HepG2 (cell line): ENCODE results near the gene HHATL. TPM values are rescaled to one million over a fixed set of nuclear protein-coding genes. Genes with fewer than 3 reads are reported as not detected.

Source experiments
- ATAC-seq: fragments of 200-7000 bp; cut with Tn5 transposase; 3 replicates; pipeline ENCODE4 v1.9.1; 2020; ENCODE audit warnings: mild to moderate bottlenecking, moderate library complexity
- BruUV-seq: library from RNA; stranded (reverse); fragments of 400-500 nt; replicated peaks from 2 replicates; lab custom pipeline; 2021; lab: Mats Ljungman, UMichigan
- CTCF ChIA-PET: fragments of 300-600 bp; formaldehyde crosslinking; extraction: SDS; loops from one replicate; lab custom pipeline; 2021; ENCODE audit warnings: low total read pairs, inconsistent platforms, low intra/inter-chr PET ratio; lab: Yijun Ruan, JAX
- POLR2A ChIA-PET: fragments of 350-600 bp; sonication (Branson Sonifier 250); formaldehyde crosslinking; loops from one replicate; lab custom pipeline; 2020; ENCODE audit warnings: antibody characterized with exemption, inconsistent platforms; lab: Yijun Ruan, JAX
- DNase-seq: peaks from one replicate; pipeline ENCODE4 v3.0.0-alpha.2; 2015; ENCODE audit warnings: low spot score
- FAIRE-seq: peaks from 3 replicates; lab custom pipeline; 2011; peaks lifted over from hg19 to GRCh38; lab: Jason Lieb, UNC
- H2AFZ ChIP-seq: one replicate; pipeline ENCODE4 v1.6.1; 2011; ENCODE audit warnings: low read length, inconsistent platforms
- H3K27ac ChIP-seq: fragments of 300-600 bp; 3 replicates; pipeline ENCODE4 v1.8.0; 2011; ENCODE audit warnings: mixed run types, mild to moderate bottlenecking, mixed read lengths, low read length, inconsistent platforms; ENCODE audit not compliant: insufficient read depth; ENCODE audit errors: extremely low read length
- H3K27me3 ChIP-seq, 2 experiments: fragments of 200-600 bp in 1 of 2; 2 replicates in 1 of 2; 3 replicates in 1 of 2; pipeline versions ENCODE4 v1.6.0 to v1.8.0; 2011; ENCODE audit warnings: low read length in 2 of 2, mild to moderate bottlenecking in 2 of 2, moderate library complexity in 2 of 2, inconsistent platforms in 1 of 2; ENCODE audit not compliant: insufficient read depth in 2 of 2, control insufficient read depth in 1 of 2
- H3K36me3 ChIP-seq, 2 experiments: fragments of 200-600 bp in 1 of 2; replicated peaks in 1 of 2; 2 replicates in 1 of 2; 3 replicates in 1 of 2; pipeline versions ENCODE4 v1.5.1 to v1.8.0; 2011; ENCODE audit warnings: low read length in 2 of 2, inconsistent platforms in 1 of 2; ENCODE audit not compliant: insufficient read depth in 2 of 2, control insufficient read depth in 1 of 2
- H3K4me1 ChIP-seq: 2 replicates; pipeline ENCODE4 v1.5.1; 2012; ENCODE audit warnings: low read length, inconsistent platforms; ENCODE audit not compliant: insufficient read depth
- H3K4me2 ChIP-seq: 2 replicates; pipeline ENCODE4 v1.6.0; 2011; ENCODE audit warnings: low read depth, low read length, inconsistent platforms
- H3K4me3 ChIP-seq, 3 experiments: fragments of 200-600 bp in 1 of 3; sonication (generic), shearing (Covaris generic) in 1 of 3; replicated peaks in 1 of 3; 2 replicates each; pipeline ENCODE4 v1.5.1; 2011 to 2016; ENCODE audit warnings: low read length in 3 of 3, inconsistent platforms in 2 of 3, low read depth in 2 of 3, mild to moderate bottlenecking in 2 of 3, control low read depth in 1 of 3, mixed read lengths in 1 of 3; ENCODE audit not compliant: insufficient read depth in 1 of 3
- H3K79me2 ChIP-seq: one replicate; pipeline ENCODE4 v1.6.1; 2011; ENCODE audit warnings: low read length, inconsistent platforms; ENCODE audit not compliant: insufficient read depth
- H3K9ac ChIP-seq: 2 replicates; pipeline ENCODE4 v1.6.0; 2011; ENCODE audit warnings: mild to moderate bottlenecking, low read depth, low read length, inconsistent platforms; ENCODE audit not compliant: insufficient read depth
- H3K9me3 ChIP-seq: 2 replicates; pipeline ENCODE4 v1.5.1; 2012; ENCODE audit warnings: mild to moderate bottlenecking, low read length
- H4K20me1 ChIP-seq: 2 replicates; pipeline ENCODE4 v1.6.0; 2011; ENCODE audit warnings: inconsistent platforms, mild to moderate bottlenecking, low read length, moderate library complexity; ENCODE audit not compliant: insufficient read depth
- EP300 ChIP-seq, 3 experiments: sonication (generic) in 1 of 3; formaldehyde crosslinking in 1 of 3; IDR thresholded peaks; 2 replicates each; pipeline versions ENCODE4 v1.5.1 to v1.6.1; 2011 to 2020; ENCODE audit warnings: low read depth in 2 of 3, low read length in 2 of 3, borderline replicate concordance in 1 of 3, improper control_type of control experiment in 1 of 3, mild to moderate bottlenecking in 1 of 3, missing genetic modification reagents in 1 of 3, moderate library complexity in 1 of 3
- FOXK1 ChIP-seq: sonication (generic); formaldehyde crosslinking; IDR thresholded peaks from 2 replicates; pipeline ENCODE4 v1.4.0; 2020; ENCODE audit warnings: low read depth, missing genetic modification reagents, borderline replicate concordance
- FOXO1 ChIP-seq: sonication (generic); formaldehyde crosslinking; IDR thresholded peaks from 2 replicates; pipeline ENCODE4 v1.4.0; 2020; ENCODE audit warnings: missing genetic modification reagents
- HCFC1 ChIP-seq: fragments of 150-350 bp; IDR thresholded peaks from 2 replicates; pipeline ENCODE4 v1.6.1; 2014; ENCODE audit warnings: low read depth, low read length
- HMGA1 ChIP-seq: sonication (generic); formaldehyde crosslinking; conservative IDR thresholded peaks from 2 replicates; pipeline ENCODE4 v1.4.0; 2020; ENCODE audit warnings: missing genetic modification reagents
- HOXA7 ChIP-seq: sonication (generic); formaldehyde crosslinking; IDR thresholded peaks from 2 replicates; pipeline ENCODE4 v1.8.1; 2022; ENCODE audit warnings: mild to moderate bottlenecking, missing genetic modification reagents, moderate library complexity
- MYC ChIP-seq: sonication (generic); formaldehyde crosslinking; IDR thresholded peaks from 2 replicates; pipeline ENCODE4 v1.9.0; 2021; ENCODE audit warnings: missing genetic modification reagents, borderline replicate concordance
- NFE2L1 ChIP-seq: sonication (generic); formaldehyde crosslinking; IDR thresholded peaks from 2 replicates; pipeline ENCODE4 v1.4.0; 2020; ENCODE audit warnings: missing genetic modification reagents, mild to moderate bottlenecking, borderline replicate concordance
- NR2C2 ChIP-seq: sonication (generic); formaldehyde crosslinking; IDR thresholded peaks from 2 replicates; pipeline ENCODE4 v1.4.0; 2020; ENCODE audit warnings: missing genetic modification reagents, mild to moderate bottlenecking, moderate library complexity, borderline replicate concordance
- SKI ChIP-seq: fragments of 450-650 bp; IDR thresholded peaks from one replicate; pipeline ENCODE4 v1.6.1; 2018; ENCODE audit warnings: mild to moderate bottlenecking; ENCODE audit not compliant: partially characterized antibody
- SMARCC2 ChIP-seq: fragments of 450-650 bp; IDR thresholded peaks from 2 replicates; pipeline ENCODE4 v1.6.1; 2017; ENCODE audit warnings: antibody characterized with exemption, mild to moderate bottlenecking
- TCF7L2 ChIP-seq: IDR thresholded peaks from 2 replicates; pipeline ENCODE4 v1.6.1; 2011; ENCODE audit warnings: mild to moderate bottlenecking, low read depth, low read length, moderate library complexity
- TEAD2 ChIP-seq: sonication (generic); formaldehyde crosslinking; IDR thresholded peaks from 2 replicates; pipeline ENCODE4 v1.9.0; 2021; ENCODE audit warnings: missing genetic modification reagents
- ZNF891 ChIP-seq: sonication (generic); formaldehyde crosslinking; IDR thresholded peaks from 2 replicates; pipeline ENCODE4 v1.5.0; 2020; ENCODE audit warnings: mild to moderate bottlenecking, missing genetic modification reagents
- WGBS: methylation state at CpG from one replicate; pipeline ENCODE4 v1.1.6; 2017; ENCODE audit warnings: low lambda C conversion rate; 5-methylcytosine and 5-hydroxymethylcytosine counted together
- in situ Hi-C: cut with HindIII; loops from 2 replicates; pipeline ENCODE4 v1.10.0; 2017; ENCODE audit warnings: low pct_unique_long_range_greater_than_20kb; ENCODE audit not compliant: extremely low pct_ligation_motif_present
- intact Hi-C: fragments of 100-400 bp; cut with micrococcal nuclease; formaldehyde crosslinking; loops from one replicate; pipeline ENCODE4 v1.10.0; 2022; ENCODE audit not compliant: unreplicated experiment
- polyA plus RNA-seq, 8 experiments: library from polyadenylated mRNA; depleted of rRNA in 3 of 8; stranded (reverse) in 7 of 8; unstranded in 1 of 8; fragments of >200 nt; fragmentation: Illumina TruSeq in 4 of 8; extraction: Trizol in 4 of 8; gene quantifications; 2 replicates each; pipeline versions ENCODE4 v1.2.1 to v1.2.3, GENCODE V29; 2011 to 2016; ENCODE audit warnings: low read depth in 4 of 8, missing spikeins in 1 of 8, mixed read lengths in 1 of 8; ENCODE audit not compliant: insufficient read depth in 1 of 8
- total RNA-seq, 5 experiments: library from RNA; depleted of rRNA; stranded (reverse); fragments of >200 nt; fragmentation: Illumina TruSeq; extraction: Trizol; gene quantifications; 2 replicates each; pipeline ENCODE4 v1.2.3, GENCODE V29; 2016; ENCODE audit warnings: low read depth in 1 of 5
- TF ChIP-seq, protein P1 (sequence below): sonication (generic); formaldehyde crosslinking; IDR thresholded peaks from 2 replicates; pipeline ENCODE4 v1.5.1; 2020; ENCODE audit warnings: mild to moderate bottlenecking, missing genetic modification reagents, moderate library complexity
- TF ChIP-seq, protein P2 (sequence below): sonication (generic); formaldehyde crosslinking; IDR thresholded peaks from 2 replicates; pipeline ENCODE4 v1.8.0; 2022; ENCODE audit warnings: missing genetic modification reagents, mild to moderate bottlenecking, borderline replicate concordance
- TF ChIP-seq, protein P3 (sequence below): sonication (generic); formaldehyde crosslinking; IDR thresholded peaks from 2 replicates; pipeline ENCODE4 v1.4.0; 2020; ENCODE audit warnings: missing genetic modification reagents, borderline replicate concordance
- TF ChIP-seq, protein P4 (sequence below): fragments of 450-650 bp; IDR thresholded peaks from 2 replicates; pipeline ENCODE4 v1.6.1; 2017

Gene HHATL
- total and polyA plus RNA-seq, 2 of the 13 experiments (the other 11 are each of a cell fraction or from before 2014, with no cell fraction given) = 0.26 TPM; not detected in 1

DNA sequence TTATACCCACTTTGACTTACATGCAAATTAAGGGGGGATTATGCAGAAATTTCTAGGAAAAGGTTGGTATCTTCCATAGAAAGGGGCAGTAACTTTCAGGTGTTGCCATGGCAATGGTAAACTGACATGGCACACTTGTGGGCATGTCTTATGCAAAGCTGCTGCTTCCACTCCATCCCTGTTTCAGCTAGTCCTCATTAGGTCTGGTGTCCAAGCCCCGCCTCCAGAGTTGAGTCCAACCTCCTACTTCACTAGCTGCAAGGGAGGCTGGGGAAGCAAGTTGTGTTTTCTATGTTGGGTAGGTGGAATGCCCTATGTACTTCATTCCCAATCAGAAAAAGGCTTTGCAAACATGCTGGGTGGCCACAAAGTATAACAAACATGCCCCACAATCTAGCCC is 31.9 kb downstream of the HHATL start (continued):
- TF ChIP-seq, protein P1, sequence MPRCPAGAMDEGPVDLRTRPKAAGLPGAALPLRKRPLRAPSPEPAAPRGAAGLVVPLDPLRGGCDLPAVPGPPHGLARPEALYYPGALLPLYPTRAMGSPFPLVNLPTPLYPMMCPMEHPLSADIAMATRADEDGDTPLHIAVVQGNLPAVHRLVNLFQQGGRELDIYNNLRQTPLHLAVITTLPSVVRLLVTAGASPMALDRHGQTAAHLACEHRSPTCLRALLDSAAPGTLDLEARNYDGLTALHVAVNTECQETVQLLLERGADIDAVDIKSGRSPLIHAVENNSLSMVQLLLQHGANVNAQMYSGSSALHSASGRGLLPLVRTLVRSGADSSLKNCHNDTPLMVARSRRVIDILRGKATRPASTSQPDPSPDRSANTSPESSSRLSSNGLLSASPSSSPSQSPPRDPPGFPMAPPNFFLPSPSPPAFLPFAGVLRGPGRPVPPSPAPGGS (CRISPR knock-in tag) = no peak
- TF ChIP-seq, all 625 proteins: peak for 0

DNA sequence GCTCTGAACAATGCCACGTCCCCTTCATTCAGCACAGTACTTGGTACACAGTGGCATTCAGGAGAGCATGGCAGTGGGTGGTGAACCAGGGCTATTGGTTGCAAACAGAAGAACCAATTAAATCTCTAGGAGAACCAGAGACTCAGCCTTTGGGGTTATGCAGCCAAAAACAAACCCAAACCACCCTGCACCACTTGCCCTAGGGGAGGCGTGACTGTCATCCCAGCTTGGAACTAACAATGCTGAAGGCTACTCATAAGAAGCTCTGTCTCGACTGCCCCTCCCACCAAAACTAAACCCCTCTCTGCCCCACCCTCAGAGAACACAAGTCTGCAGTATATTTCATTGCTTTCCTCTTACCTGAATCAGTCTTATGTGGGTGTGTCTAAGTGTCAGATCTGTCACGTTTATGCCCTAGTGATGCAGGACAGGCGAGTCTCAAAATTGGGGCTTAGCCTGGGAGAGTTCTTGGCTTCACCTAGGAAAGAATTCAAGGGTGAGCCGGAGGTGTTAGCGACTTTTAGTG is 32.5 kb downstream of the HHATL start:
- H3K9me3 ChIP-seq = no peaks in the 10 kb centered on the region
- no peak overlapping the region for H3K9ac ChIP-seq
- no peak overlapping the region for H3K4me3 ChIP-seq
- in situ Hi-C loops = no loop called here
- no peak for ATAC-seq
- peaks cover 12% of the 10 kb centered on the region for H3K4me1 ChIP-seq
- ChIA-PET POLR2A (no interaction called here), CTCF (no interaction called here)
- intact Hi-C loops = no loop called here
- FAIRE-seq = no peak
- H4K20me1 ChIP-seq = no peaks in the 10 kb centered on the region
- H3K27ac ChIP-seq = no peak overlapping the region
- H3K79me2 ChIP-seq = no peaks in the 10 kb centered on the region
- H3K27me3 ChIP-seq = no peaks in the 10 kb centered on the region
- WGBS = 27% methylated on average over 7 of the region's 7 CpGs
- H2AFZ ChIP-seq = no peak overlapping the region
- no peak overlapping the region for H3K4me2 ChIP-seq
- no peak for DNase-seq
- no peaks in the 10 kb centered on the region for H3K36me3 ChIP-seq
- no TSS peak for BruUV-seq
- TF ChIP-seq NFE2L1 (CRISPR knock-in tag) = no peak
- TF ChIP-seq MYC = no peak
- TF ChIP-seq FOXO1 = no peak
- no peak for TF ChIP-seq HMGA1 (CRISPR knock-in tag)
- no peak for TF ChIP-seq ZNF891 (CRISPR knock-in tag)
- TF ChIP-seq, protein P2, sequence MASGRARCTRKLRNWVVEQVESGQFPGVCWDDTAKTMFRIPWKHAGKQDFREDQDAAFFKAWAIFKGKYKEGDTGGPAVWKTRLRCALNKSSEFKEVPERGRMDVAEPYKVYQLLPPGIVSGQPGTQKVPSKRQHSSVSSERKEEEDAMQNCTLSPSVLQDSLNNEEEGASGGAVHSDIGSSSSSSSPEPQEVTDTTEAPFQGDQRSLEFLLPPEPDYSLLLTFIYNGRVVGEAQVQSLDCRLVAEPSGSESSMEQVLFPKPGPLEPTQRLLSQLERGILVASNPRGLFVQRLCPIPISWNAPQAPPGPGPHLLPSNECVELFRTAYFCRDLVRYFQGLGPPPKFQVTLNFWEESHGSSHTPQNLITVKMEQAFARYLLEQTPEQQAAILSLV (CRISPR knock-in tag) = no peak
- TF ChIP-seq TCF7L2 = no peak
- TF ChIP-seq HOXA7 (CRISPR knock-in tag) = no peak
- TF ChIP-seq EP300 (IDR thresholded peaks at IDR 0.05; ENCODE audit: low read depth in 2 of 2, low read length in 2 of 2) = no peak
- no peak for TF ChIP-seq EP300 (CRISPR knock-in tag; IDR thresholded peaks at IDR 0.05; ENCODE audit: borderline replicate concordance)
- TF ChIP-seq, protein P3, sequence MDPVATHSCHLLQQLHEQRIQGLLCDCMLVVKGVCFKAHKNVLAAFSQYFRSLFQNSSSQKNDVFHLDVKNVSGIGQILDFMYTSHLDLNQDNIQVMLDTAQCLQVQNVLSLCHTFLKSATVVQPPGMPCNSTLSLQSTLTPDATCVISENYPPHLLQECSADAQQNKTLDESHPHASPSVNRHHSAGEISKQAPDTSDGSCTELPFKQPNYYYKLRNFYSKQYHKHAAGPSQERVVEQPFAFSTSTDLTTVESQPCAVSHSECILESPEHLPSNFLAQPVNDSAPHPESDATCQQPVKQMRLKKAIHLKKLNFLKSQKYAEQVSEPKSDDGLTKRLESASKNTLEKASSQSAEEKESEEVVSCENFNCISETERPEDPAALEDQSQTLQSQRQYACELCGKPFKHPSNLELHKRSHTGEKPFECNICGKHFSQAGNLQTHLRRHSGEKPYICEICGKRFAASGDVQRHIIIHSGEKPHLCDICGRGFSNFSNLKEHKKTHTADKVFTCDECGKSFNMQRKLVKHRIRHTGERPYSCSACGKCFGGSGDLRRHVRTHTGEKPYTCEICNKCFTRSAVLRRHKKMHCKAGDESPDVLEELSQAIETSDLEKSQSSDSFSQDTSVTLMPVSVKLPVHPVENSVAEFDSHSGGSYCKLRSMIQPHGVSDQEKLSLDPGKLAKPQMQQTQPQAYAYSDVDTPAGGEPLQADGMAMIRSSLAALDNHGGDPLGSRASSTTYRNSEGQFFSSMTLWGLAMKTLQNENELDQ (CRISPR knock-in tag) = no peak
- TF ChIP-seq SMARCC2 = no peak
- TF ChIP-seq, protein P4, sequence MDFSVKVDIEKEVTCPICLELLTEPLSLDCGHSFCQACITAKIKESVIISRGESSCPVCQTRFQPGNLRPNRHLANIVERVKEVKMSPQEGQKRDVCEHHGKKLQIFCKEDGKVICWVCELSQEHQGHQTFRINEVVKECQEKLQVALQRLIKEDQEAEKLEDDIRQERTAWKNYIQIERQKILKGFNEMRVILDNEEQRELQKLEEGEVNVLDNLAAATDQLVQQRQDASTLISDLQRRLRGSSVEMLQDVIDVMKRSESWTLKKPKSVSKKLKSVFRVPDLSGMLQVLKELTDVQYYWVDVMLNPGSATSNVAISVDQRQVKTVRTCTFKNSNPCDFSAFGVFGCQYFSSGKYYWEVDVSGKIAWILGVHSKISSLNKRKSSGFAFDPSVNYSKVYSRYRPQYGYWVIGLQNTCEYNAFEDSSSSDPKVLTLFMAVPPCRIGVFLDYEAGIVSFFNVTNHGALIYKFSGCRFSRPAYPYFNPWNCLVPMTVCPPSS = no peak
- TF ChIP-seq NR2C2 = no peak
- no peak for TF ChIP-seq TEAD2 (CRISPR knock-in tag)
- no peak for TF ChIP-seq HCFC1
- TF ChIP-seq SKI = no peak
- TF ChIP-seq FOXK1 (CRISPR knock-in tag) = no peak
